H1 (cell line): ENCODE measurements around the gene RGS6. TPM values are rescaled to one million over a fixed set of nuclear protein-coding genes. Genes with fewer than 3 reads are reported as not detected.

Experiments used
- CTCF ChIA-PET: fragments of 300-600 bp; sonication (Branson Sonifier 250); formaldehyde crosslinking; loops from one replicate; lab custom pipeline; 2021; ENCODE audit not compliant: partially characterized antibody; lab: Charles Lee
- POLR2A ChIA-PET: fragments of 300-600 bp; sonication (Branson Sonifier 250); formaldehyde crosslinking; loops from one replicate; lab custom pipeline; 2021; ENCODE audit warnings: inconsistent platforms; ENCODE audit not compliant: partially characterized antibody; lab: Charles Lee
- DNase-seq, 2 experiments: peaks; one replicate each; pipeline versions ENCODE4 v3.0.0 to v3.0.0-alpha.2; 2010 to 2022; ENCODE audit warnings: low spot score in 2 of 2, low read depth in 1 of 2, mixed read lengths in 1 of 2
- FAIRE-seq: peaks from 2 replicates; lab custom pipeline; 2011; peaks lifted over from hg19 to GRCh38; lab: Jason Lieb, UNC
- H2AFZ ChIP-seq: 2 replicates; pipeline ENCODE4 v1.8.1; 2012; ENCODE audit warnings: low read length, inconsistent platforms
- H2AK5ac ChIP-seq: 2 replicates; pipeline ENCODE4 v1.6.1; 2013; ENCODE audit warnings: low read depth, low read length
- H2BK120ac ChIP-seq: replicated peaks from 2 replicates; pipeline ENCODE3; 2013; ENCODE audit warnings: low read depth, low read length, inconsistent platforms
- H2BK12ac ChIP-seq: 2 replicates; pipeline ENCODE4 v1.6.1; 2013; ENCODE audit warnings: low read depth, low read length
- H2BK15ac ChIP-seq: 2 replicates; pipeline ENCODE4 v1.6.1; 2013; ENCODE audit warnings: low read length
- H2BK20ac ChIP-seq: 2 replicates; pipeline ENCODE4 v1.6.1; 2013; ENCODE audit warnings: low read length
- H2BK5ac ChIP-seq: 2 replicates; pipeline ENCODE4 v1.6.1; 2013; ENCODE audit warnings: low read depth, low read length
- H3K14ac ChIP-seq: 2 replicates; pipeline ENCODE4 v1.6.1; 2013; ENCODE audit warnings: inconsistent platforms; ENCODE audit not compliant: insufficient read length
- H3K18ac ChIP-seq: 2 replicates; pipeline ENCODE4 v1.6.1; 2013; ENCODE audit warnings: low read length; ENCODE audit errors: extremely low read depth
- H3K23ac ChIP-seq: 2 replicates; pipeline ENCODE4 v1.6.1; 2013; ENCODE audit warnings: inconsistent platforms; ENCODE audit not compliant: insufficient read length
- H3K23me2 ChIP-seq: 2 replicates; pipeline ENCODE4 v1.6.1; 2013; ENCODE audit warnings: low read depth, low read length
- H3K27ac ChIP-seq: 2 replicates; pipeline ENCODE4 v1.6.1; 2011; ENCODE audit warnings: low read depth, low read length, inconsistent platforms
- H3K27me3 ChIP-seq, 4 experiments: replicated peaks in 1 of 4; 1 replicate in 1 of 4; 2 replicates in 3 of 4; pipeline versions ENCODE4 v1.6.1 to v1.8.1; 2011 to 2013; ENCODE audit warnings: low read length in 3 of 4, mild to moderate bottlenecking in 3 of 4, inconsistent platforms in 2 of 4, mixed read lengths in 2 of 4, moderate library complexity in 1 of 4; ENCODE audit not compliant: control insufficient read depth in 3 of 4, insufficient read depth in 3 of 4; ENCODE audit errors: extremely low read depth in 1 of 4
- H3K36me3 ChIP-seq, 4 experiments: 2 replicates each; pipeline versions ENCODE4 v1.6.1 to v1.8.1; 2011 to 2013; ENCODE audit warnings: mild to moderate bottlenecking in 4 of 4, low read length in 3 of 4, moderate library complexity in 2 of 4, control low read depth in 1 of 4, inconsistent platforms in 1 of 4; ENCODE audit not compliant: insufficient read depth in 4 of 4, control insufficient read depth in 2 of 4
- H3K4ac ChIP-seq: replicated peaks from 2 replicates; pipeline ENCODE3; 2013; ENCODE audit warnings: low read length, low read depth, mixed read lengths, inconsistent platforms; ENCODE audit not compliant: insufficient read length
- H3K4me1 ChIP-seq, 4 experiments: replicated peaks in 1 of 4; 1 replicate in 1 of 4; 2 replicates in 3 of 4; pipeline versions ENCODE4 v1.6.1 to v1.8.1; 2011 to 2013; ENCODE audit warnings: low read length in 3 of 4, inconsistent platforms in 2 of 4, mixed read lengths in 1 of 4; ENCODE audit not compliant: insufficient read depth in 4 of 4, control insufficient read depth in 3 of 4
- H3K4me2 ChIP-seq, 2 experiments: 2 replicates each; pipeline versions ENCODE4 v1.6.1 to v1.8.1; 2011 to 2013; ENCODE audit warnings: low read depth in 2 of 2, low read length in 2 of 2, control low read depth in 1 of 2, inconsistent platforms in 1 of 2, mild to moderate bottlenecking in 1 of 2; ENCODE audit not compliant: insufficient read depth in 1 of 2
- H3K4me3 ChIP-seq, 4 experiments: fragments of 200-600, 300-600 bp in 1 of 4; sonication (generic), shearing (Covaris generic), sonication (Bioruptor Twin) in 1 of 4; 2 replicates each; pipeline versions ENCODE4 v1.5.1 to v1.8.1; 2011 to 2016; ENCODE audit warnings: low read length in 4 of 4, low read depth in 3 of 4, control low read depth in 2 of 4, inconsistent platforms in 2 of 4, mild to moderate bottlenecking in 2 of 4, mixed read lengths in 1 of 4, moderate library complexity in 1 of 4; ENCODE audit not compliant: insufficient read depth in 2 of 4; ENCODE audit errors: extremely low read depth in 1 of 4
- H3K56ac ChIP-seq: replicated peaks from 2 replicates; pipeline ENCODE3; 2013; ENCODE audit warnings: low read depth, mild to moderate bottlenecking, mixed read lengths, low read length, inconsistent platforms; ENCODE audit not compliant: insufficient read length
- H3K79me1 ChIP-seq: 2 replicates; pipeline ENCODE4 v1.6.1; 2013; ENCODE audit warnings: low read depth, low read length, control low read depth
- H3K79me2 ChIP-seq, 2 experiments: 2 replicates each; pipeline versions ENCODE4 v1.6.1 to v1.8.1; 2012 to 2013; ENCODE audit warnings: low read length in 2 of 2, mild to moderate bottlenecking in 2 of 2, inconsistent platforms in 1 of 2; ENCODE audit not compliant: insufficient read depth in 2 of 2, control insufficient read depth in 1 of 2
- H3K9ac ChIP-seq, 4 experiments: replicated peaks in 1 of 4; 1 replicate in 1 of 4; 2 replicates in 3 of 4; pipeline versions ENCODE4 v1.6.1 to v1.8.1; 2011 to 2013; ENCODE audit warnings: low read depth in 3 of 4, low read length in 3 of 4, control low read depth in 2 of 4, mild to moderate bottlenecking in 2 of 4, moderate library complexity in 2 of 4, inconsistent platforms in 1 of 4; ENCODE audit errors: extremely low read depth in 1 of 4
- H3K9me3 ChIP-seq, 2 experiments: 2 replicates each; pipeline versions ENCODE4 v1.6.1 to v1.8.1; 2012 to 2013; ENCODE audit warnings: mild to moderate bottlenecking in 2 of 2, moderate library complexity in 2 of 2, control low read depth in 1 of 2, inconsistent platforms in 1 of 2, low read depth in 1 of 2, low read length in 1 of 2, mixed read lengths in 1 of 2; ENCODE audit not compliant: insufficient read depth in 2 of 2
- H4K20me1 ChIP-seq, 2 experiments: replicated peaks in 1 of 2; 2 replicates each; pipeline versions ENCODE3 to v1.8.1; 2011 to 2013; ENCODE audit warnings: inconsistent platforms in 2 of 2, low read length in 2 of 2, mild to moderate bottlenecking in 1 of 2; ENCODE audit not compliant: insufficient read depth in 2 of 2, control insufficient read depth in 1 of 2
- H4K5ac ChIP-seq: 2 replicates; pipeline ENCODE4 v1.6.1; 2013; ENCODE audit warnings: low read length, low read depth, mixed read lengths, inconsistent platforms; ENCODE audit not compliant: insufficient read length
- H4K8ac ChIP-seq: 2 replicates; pipeline ENCODE4 v1.8.0; 2013; ENCODE audit warnings: mild to moderate bottlenecking, moderate library complexity, low read length, inconsistent platforms; ENCODE audit not compliant: insufficient read depth; ENCODE audit errors: extremely low read depth
- H4K91ac ChIP-seq: replicated peaks from 2 replicates; pipeline ENCODE3; 2013; ENCODE audit warnings: low read length, mixed read lengths, inconsistent platforms; ENCODE audit not compliant: insufficient read length
- YY1 ChIP-seq: IDR thresholded peaks from 2 replicates; pipeline ENCODE4 v1.6.1; 2011; ENCODE audit warnings: low read depth, mild to moderate bottlenecking, low read length
- WGBS, 2 experiments: shearing (Covaris generic) in 1 of 2; methylation state at CpG; one replicate each; pipeline versions ENCODE4 v1.1.6 to v1.1.7; 2013 to 2015; ENCODE audit warnings: low lambda C conversion rate in 2 of 2, mixed read lengths in 2 of 2, inconsistent platforms in 1 of 2, low coverage in 1 of 2, missing lambda C conversion rate in 1 of 2; ENCODE audit not compliant: insufficient replicate concordance in 2 of 2, insufficient coverage in 1 of 2, insufficient read length in 1 of 2; ENCODE audit errors: extremely low coverage in 1 of 2, missing lambda C conversion rate in 1 of 2; 5-methylcytosine and 5-hydroxymethylcytosine counted together
- polyA plus RNA-seq, 7 experiments: library from polyadenylated mRNA; depleted of rRNA in 3 of 7; stranded (reverse) in 5 of 7; unstranded in 2 of 7; fragments of >200 nt in 5 of 7; fragments of 200-250 nt in 2 of 7; gene quantifications; 1 replicate in 5 of 7; 2 replicates in 1 of 7; 4 replicates in 1 of 7; pipeline versions ENCODE4 v1.2.1 to v1.2.3, GENCODE V29; 2011 to 2013; ENCODE audit warnings: missing spikeins in 2 of 7, mixed read lengths in 2 of 7
- total RNA-seq: library from RNA; stranded (reverse); fragmentation: NEBNext Ultra II Directional; extraction: Animal tissue kit (Norgen Biotek cat#: 25700); gene quantifications from 2 replicates; pipeline ENCODE4 v1.2.1, GENCODE V29; 2021

The RGS6 gene
- total and polyA plus RNA-seq, 2 of the 8 experiments (the other 6 are each of a cell fraction or from before 2014, with no cell fraction given): 0.26 to 1.1 TPM

GRCh38 chr14:72084935-72085334, 152.7 kb downstream of the RGS6 start:
- Histone ChIP-seq H2BK12ac (no peak overlapping the region), H2AK5ac (no peak overlapping the region), H3K56ac (no peak overlapping the region), H3K4me1 (peaks cover 0 to 5% (median 3%) of the 10 kb centered on the region in 4 experiments; a peak in 6 of 7 replicates), H2BK15ac (no peak overlapping the region), H3K27me3 (no peaks in the 10 kb centered on the region), H3K79me2 (no peaks in the 10 kb centered on the region), H4K20me1 (no peaks in the 10 kb centered on the region), H3K36me3 (no peaks in the 10 kb centered on the region), H2BK120ac (no peak overlapping the region), H4K5ac (no peak overlapping the region), H3K27ac (no peak overlapping the region), H3K4ac (no peak overlapping the region), H3K9me3 (peaks cover 6 to 13% of the 10 kb centered on the region in 2 experiments; a peak in 2 of 4 replicates), H3K18ac (no peak overlapping the region), H4K91ac (no peak overlapping the region), H3K23me2 (no peaks in the 10 kb centered on the region), H2BK20ac (no peak overlapping the region), H3K9ac (no peak overlapping the region), H3K4me2 (no peak overlapping the region), H3K14ac (no peak overlapping the region), H3K79me1 (no peaks in the 10 kb centered on the region), H2BK5ac (no peak overlapping the region), H2AFZ (no peak overlapping the region), H4K8ac (no peak overlapping the region), H3K4me3 (no peak overlapping the region), H3K23ac (no peak overlapping the region)
- ChIA-PET CTCF (interaction anchor here (0.8 kb wide), 1 partner anchor 9 kb away, joined by 3 read pairs; no protein-coding TSS in a partner anchor), POLR2A (no interaction called here)
- 86% methylated on average over 8 of the region's 8 CpGs; no CpG with 5 or more reads in 1 of the 2 experiments for WGBS, 2 experiments
- DNase-seq (no peak), FAIRE-seq (no peak)
- no peak for TF ChIP-seq YY1
